Measurements from ENCODE around the gene SDK1. TPM values are rescaled to one million over a fixed set of nuclear protein-coding genes. Genes with fewer than 3 reads are reported as not detected.

The SDK1 gene
- total RNA-seq, 4 donors from 2014 or later, result 1.3 to 5.0 (median 2.0) TPM

DNA sequence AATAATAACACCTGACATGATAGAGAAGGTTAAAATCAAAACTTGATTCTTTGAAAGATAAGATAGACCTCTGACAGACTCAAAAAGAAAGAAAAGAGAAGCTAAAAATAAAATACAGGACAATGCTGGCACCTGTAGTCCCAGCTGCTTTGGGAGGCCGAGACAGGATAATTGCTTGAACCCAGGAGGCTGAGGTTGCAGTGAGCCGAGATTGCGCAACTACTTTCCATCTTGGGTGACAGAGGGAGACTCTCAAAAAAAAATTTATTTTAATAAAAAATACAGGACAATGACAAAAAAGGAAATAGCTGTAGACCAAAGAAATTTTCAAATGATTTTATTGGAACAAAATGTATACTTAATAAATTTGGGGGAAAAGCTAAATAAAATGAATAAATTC lies 263.2 kb downstream of the SDK1 start:
- intact Hi-C loops (cut with DNase I), result no loop called here
- 93 to 94% methylated on average over 3 of the region's 3 CpGs for WGBS, 2 donors
- Histone ChIP-seq H3K36me3 (no peaks in the 10 kb centered on the region), H3K4me1 (no peaks in the 10 kb centered on the region), H3K9me3 (no peaks in the 10 kb centered on the region), H3K27ac (no peak overlapping the region), H3K4me3 (replicated peaks in 1 of 3) (no peak overlapping the region), H3K27me3 (no peaks in the 10 kb centered on the region)
- DNase-seq, result no peak
- TF ChIP-seq CTCF (IDR thresholded peaks at IDR 0.05) (no peak), POLR2A (IDR thresholded peaks at IDR 0.05) (no peak)

GRCh38 chr7:3568516-3568915 lies 267.5 kb downstream of the SDK1 start:
- intact Hi-C loops (cut with DNase I), result no loop called here
- 85 to 91% methylated on average over 1 of the region's 1 CpG for WGBS, 2 donors
- no peak for DNase-seq
- TF ChIP-seq CTCF (IDR thresholded peaks at IDR 0.05) (no peak), POLR2A (IDR thresholded peaks at IDR 0.05) (no peak)
- no peaks in the 10 kb centered on the region for H3K9me3 ChIP-seq
- H3K27ac ChIP-seq, result no peak overlapping the region
- no peak overlapping the region for H3K4me3 ChIP-seq (replicated peaks in 1 of 3)
- no peaks in the 10 kb centered on the region for H3K36me3 ChIP-seq
- H3K27me3 ChIP-seq, result no peaks in the 10 kb centered on the region
- no peaks in the 10 kb centered on the region for H3K4me1 ChIP-seq

GRCh38 chr7:3569643-3570042 lies 268.6 kb downstream of the SDK1 start:
- H3K27me3 ChIP-seq, result no peaks in the 10 kb centered on the region
- H3K4me1 ChIP-seq, result no peaks in the 10 kb centered on the region
- H3K36me3 ChIP-seq, result no peaks in the 10 kb centered on the region
- H3K27ac ChIP-seq, result no peak overlapping the region
- no peaks in the 10 kb centered on the region for H3K9me3 ChIP-seq
- WGBS, 2 donors, result 86 to 92% methylated on average over 3 of the region's 3 CpGs
- H3K4me3 ChIP-seq (replicated peaks in 1 of 3), result no peak overlapping the region
- TF ChIP-seq POLR2A (IDR thresholded peaks at IDR 0.05) (no peak), CTCF (IDR thresholded peaks at IDR 0.05) (no peak)
- DNase-seq, result no peak
- intact Hi-C loops (cut with DNase I), result no loop called here

DNA sequence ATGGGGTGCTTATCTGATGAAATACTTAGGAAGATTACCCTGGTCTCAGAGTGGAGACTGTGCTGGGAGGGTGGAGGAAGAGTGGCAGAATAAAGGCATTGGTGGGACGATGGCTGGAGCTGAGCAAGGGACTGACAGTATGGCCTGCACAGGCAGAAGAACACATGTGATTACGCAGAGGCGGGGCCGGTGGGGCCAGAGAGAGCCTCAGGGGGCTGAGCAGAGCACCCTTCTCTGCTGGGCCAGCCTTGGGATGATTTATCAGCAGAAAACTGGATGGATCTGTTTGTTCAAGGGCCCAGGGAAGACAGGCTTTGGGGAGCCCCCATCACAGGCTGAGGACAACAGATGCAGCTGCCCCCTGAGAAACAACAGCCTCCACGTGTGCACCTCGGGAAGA lies 272.1 kb downstream of the SDK1 start:
- Histone ChIP-seq H3K27me3 (no peaks in the 10 kb centered on the region), H3K36me3 (no peaks in the 10 kb centered on the region), H3K9me3 (no peaks in the 10 kb centered on the region), H3K27ac (no peak overlapping the region), H3K4me3 (replicated peaks in 1 of 3) (no peak overlapping the region), H3K4me1 (no peaks in the 10 kb centered on the region)
- intact Hi-C loops (cut with DNase I), result no loop called here
- WGBS, 2 donors, result 88 to 92% methylated on average over 6 of the region's 6 CpGs
- DNase-seq, result no peak
- TF ChIP-seq POLR2A (IDR thresholded peaks at IDR 0.05) (no peak), CTCF (IDR thresholded peaks at IDR 0.05) (no peak)

GRCh38 chr7:3574386-3574785 lies 273.3 kb downstream of the SDK1 start:
- DNase-seq, result no peak
- H3K27me3 ChIP-seq, result no peaks in the 10 kb centered on the region
- H3K27ac ChIP-seq, result no peak overlapping the region
- WGBS, 2 donors, result 87 to 94% methylated on average over 9 of the region's 9 CpGs
- no peaks in the 10 kb centered on the region for H3K4me1 ChIP-seq
- no peak for TF ChIP-seq POLR2A (IDR thresholded peaks at IDR 0.05)
- no peak for TF ChIP-seq CTCF (IDR thresholded peaks at IDR 0.05)
- intact Hi-C loops (cut with DNase I), result no loop called here
- H3K4me3 ChIP-seq (replicated peaks in 1 of 3), result no peak overlapping the region
- no peaks in the 10 kb centered on the region for H3K36me3 ChIP-seq
- no peaks in the 10 kb centered on the region for H3K9me3 ChIP-seq
